Measurements from ENCODE around the gene NCF1.
"Not testable (repeated sequence)": the region's sequence is repeated elsewhere in the genome, so short reads cannot be mapped to it uniquely, and the experiment has no call there.

Gene NCF1

DNA sequence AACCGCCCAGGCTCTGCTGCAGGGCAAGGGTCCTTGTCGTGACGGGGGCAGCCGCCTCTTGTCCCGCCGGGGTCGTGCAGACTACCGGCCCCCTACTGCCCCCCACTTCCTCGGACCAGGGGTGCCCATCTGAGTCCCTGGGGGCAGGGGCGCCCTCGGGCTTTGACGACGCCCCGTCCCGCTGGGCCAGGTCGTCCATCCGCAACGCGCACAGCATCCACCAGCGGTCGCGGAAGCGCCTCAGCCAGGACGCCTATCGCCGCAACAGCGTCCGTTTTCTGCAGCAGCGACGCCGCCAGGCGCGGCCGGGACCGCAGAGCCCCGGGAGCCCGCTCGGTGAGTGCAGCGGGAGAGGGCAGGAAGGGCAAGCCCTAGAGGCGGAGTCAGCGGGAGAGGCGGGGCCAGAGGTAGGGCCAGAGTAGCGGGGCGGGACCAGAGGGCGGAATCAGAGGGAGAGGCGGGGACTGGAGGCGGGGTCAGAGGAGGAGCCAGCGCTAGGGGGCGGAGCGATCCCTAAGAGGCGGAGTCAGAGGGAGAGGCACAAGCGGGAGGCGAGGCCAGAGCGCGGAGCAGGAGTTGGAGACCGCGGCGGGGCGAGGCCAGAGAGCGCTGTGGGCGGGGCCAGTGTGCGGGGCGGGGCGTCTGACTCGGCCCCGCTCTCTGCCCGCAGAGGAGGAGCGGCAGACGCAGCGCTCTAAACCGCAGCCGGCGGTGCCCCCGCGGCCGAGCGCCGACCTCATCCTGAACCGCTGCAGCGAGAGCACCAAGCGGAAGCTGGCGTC, 14.7 kb downstream of the NCF1 start:
- peak; percentile 84 for DNase-seq

GRCh38 chr7:74789200-74789736, 15.5 kb downstream of the NCF1 start:
- DNase-seq, result not testable (repeated sequence)

- not testable (repeated sequence) for DNase-seq
Measured at GRCh38 chr7:74797848-74798622, 24.2 kb downstream of the NCF1 start.

DNA sequence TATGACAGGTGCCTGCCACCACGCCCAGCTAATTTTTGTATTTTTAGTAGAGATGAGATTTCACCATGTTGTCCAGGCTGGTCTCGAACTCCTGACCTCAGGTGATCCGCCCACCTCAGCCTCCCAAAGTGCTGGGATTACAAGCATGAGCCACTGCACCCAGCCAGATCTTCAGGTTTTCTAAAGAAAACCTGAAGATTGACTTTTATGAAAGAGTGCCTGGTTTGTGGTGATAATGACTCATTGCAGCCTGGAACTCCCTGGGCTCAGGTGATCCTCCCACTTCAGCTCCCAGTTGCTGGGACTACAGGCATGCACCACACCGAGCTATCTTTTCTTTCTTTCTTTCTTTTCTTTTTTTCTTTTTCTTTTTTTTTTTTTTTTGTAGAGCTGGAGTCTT, 24.8 kb downstream of the NCF1 start:
- not testable (repeated sequence) for DNase-seq

DNA sequence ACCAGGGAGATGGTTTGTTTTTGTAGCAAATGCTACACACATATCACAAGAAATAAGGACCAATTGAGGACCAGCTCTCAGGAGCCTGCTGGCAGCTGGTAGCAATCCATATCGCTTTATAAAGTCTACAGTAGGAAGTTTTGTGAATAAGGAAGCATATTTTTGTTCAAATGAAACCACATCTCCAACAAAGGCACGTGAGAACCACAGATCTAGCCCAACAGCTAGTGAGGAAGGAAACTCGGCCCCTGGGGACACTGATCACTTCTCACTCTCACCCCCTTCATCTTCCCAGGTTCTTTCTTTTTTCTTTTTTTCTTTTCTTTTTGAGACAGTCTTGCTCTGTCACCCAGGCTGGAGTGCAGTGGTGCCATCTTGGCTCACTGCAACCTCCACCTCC, 42.1 kb downstream of the NCF1 start:
- not testable (repeated sequence) for DNase-seq

GRCh38 chr7:74820146-74820805, 46.5 kb downstream of the NCF1 start:
- DNase-seq, result not testable (repeated sequence)

DNA sequence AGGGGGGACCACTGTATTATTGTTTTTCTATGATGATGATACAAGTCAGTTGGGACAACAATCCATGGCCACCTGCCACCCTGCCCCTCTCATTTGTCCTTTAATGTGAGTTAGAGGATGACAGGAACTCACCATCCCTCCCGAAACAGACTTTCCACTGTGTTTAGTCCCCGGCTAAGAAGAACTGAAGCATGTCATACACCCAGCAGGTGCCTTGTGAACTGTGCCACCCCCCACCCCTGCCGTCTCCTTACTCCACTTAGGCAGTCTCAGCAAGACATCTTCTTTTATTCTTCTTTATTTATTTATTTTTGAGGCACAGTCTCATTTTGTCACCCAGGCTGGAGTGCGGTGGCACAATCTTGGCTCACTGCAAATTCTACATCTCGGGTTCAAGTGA, 47.4 kb downstream of the NCF1 start:
- DNase-seq, result not testable (repeated sequence)

- not testable (repeated sequence) for DNase-seq
Measured at GRCh38 chr7:74829959-74830358, 56.1 kb downstream of the NCF1 start.

DNA sequence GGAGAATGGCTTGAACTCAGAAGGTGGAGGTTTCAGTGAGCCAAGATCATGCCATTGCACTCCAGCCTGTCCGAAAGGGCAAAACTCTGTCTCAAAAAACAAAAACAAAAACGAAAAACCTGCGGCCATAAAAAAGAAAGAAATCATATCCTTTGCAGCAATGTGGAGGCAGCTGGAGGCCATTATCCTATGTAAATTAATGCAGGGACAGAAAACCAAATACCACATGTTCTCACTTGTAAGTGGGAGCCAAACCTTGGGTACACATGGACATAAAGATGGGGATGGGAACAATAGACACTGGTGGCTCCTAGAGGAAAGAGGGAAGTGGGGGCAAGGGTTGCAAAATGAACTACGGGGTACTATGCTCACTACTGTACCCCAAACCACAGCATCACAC, 56.6 kb downstream of the NCF1 start:
- not testable (repeated sequence) for DNase-seq
